ENCODE measurements around the gene AGAP3. TPM values are rescaled to one million over a fixed set of nuclear protein-coding genes. Genes with fewer than 3 reads are reported as not detected.

The AGAP3 gene
- total RNA-seq, 1 experiment from 2014 or later = 103 TPM

DNA sequence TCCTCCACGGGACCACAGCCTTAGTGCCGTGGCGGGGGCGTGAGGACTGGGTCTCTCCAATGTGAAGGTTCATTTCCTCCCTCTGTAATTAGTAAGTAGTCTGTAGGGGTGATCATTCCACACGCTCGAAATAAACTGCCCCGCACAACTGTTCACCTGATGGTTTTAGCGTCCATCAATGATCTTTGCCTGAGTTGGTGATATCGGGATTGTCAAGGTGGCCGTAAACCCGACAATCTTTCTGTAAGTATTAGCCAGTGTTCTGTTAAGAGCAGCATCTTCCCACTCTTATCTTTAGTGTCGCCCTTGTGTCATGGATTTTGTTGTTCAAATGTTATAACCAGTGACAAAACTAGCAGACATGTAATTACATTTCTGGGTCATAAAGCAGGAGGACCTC, 17.7 kb downstream of the AGAP3 start:
- ChIA-PET POLR2A (no interaction called here), CTCF (no interaction called here)
- Histone ChIP-seq H3K27me3 (ENCODE audit: control insufficient read depth, insufficient read depth, low read length) (no peaks in the 10 kb centered on the region), H3K4me1 (ENCODE audit: control insufficient read depth, insufficient read depth, low read length) (no peaks in the 10 kb centered on the region), H3K27ac (ENCODE audit: low read length) (no peak overlapping the region), H3K36me3 (ENCODE audit: control insufficient read depth, insufficient read depth, low read length) (no peaks in the 10 kb centered on the region), H3K9me3 (ENCODE audit: control insufficient read depth, insufficient read depth, low read depth, low read length) (no peaks in the 10 kb centered on the region), H3K4me3 (ENCODE audit: low read depth in 2 of 2, low read length in 2 of 2) (no peak overlapping the region)
- no peak for TF ChIP-seq TCF7L2 (IDR thresholded peaks at IDR 0.05; ENCODE audit: low read depth, low read length)
- TF ChIP-seq, protein P1, sequence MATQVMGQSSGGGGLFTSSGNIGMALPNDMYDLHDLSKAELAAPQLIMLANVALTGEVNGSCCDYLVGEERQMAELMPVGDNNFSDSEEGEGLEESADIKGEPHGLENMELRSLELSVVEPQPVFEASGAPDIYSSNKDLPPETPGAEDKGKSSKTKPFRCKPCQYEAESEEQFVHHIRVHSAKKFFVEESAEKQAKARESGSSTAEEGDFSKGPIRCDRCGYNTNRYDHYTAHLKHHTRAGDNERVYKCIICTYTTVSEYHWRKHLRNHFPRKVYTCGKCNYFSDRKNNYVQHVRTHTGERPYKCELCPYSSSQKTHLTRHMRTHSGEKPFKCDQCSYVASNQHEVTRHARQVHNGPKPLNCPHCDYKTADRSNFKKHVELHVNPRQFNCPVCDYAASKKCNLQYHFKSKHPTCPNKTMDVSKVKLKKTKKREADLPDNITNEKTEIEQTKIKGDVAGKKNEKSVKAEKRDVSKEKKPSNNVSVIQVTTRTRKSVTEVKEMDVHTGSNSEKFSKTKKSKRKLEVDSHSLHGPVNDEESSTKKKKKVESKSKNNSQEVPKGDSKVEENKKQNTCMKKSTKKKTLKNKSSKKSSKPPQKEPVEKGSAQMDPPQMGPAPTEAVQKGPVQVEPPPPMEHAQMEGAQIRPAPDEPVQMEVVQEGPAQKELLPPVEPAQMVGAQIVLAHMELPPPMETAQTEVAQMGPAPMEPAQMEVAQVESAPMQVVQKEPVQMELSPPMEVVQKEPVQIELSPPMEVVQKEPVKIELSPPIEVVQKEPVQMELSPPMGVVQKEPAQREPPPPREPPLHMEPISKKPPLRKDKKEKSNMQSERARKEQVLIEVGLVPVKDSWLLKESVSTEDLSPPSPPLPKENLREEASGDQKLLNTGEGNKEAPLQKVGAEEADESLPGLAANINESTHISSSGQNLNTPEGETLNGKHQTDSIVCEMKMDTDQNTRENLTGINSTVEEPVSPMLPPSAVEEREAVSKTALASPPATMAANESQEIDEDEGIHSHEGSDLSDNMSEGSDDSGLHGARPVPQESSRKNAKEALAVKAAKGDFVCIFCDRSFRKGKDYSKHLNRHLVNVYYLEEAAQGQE (IDR thresholded peaks at IDR 0.05; ENCODE audit: insufficient read depth in 1 of 2, low read depth in 2 of 2, low read length in 1 of 2) = no peak
- no peak for TF ChIP-seq POLR2AphosphoS5 (IDR thresholded peaks at IDR 0.05; ENCODE audit: low read depth, low read length)
- TF ChIP-seq SIN3A (IDR thresholded peaks at IDR 0.05; ENCODE audit: borderline replicate concordance, insufficient read depth, low read depth, low read length) = no peak
- no peak for TF ChIP-seq CTCF (IDR thresholded peaks at IDR 0.05)
- DNase-seq (ENCODE audit: low read depth, low spot score) (no peak), ATAC-seq (no peak)
- in situ Hi-C loops (cut with HindIII; ENCODE audit: low pct_unique_long_range_greater_than_20kb, low sequenced_read_pairs) = no loop called here
- BruUV-seq (replicated peaks) = no TSS peak
- intact Hi-C loops (cut with micrococcal nuclease; ENCODE audit: unreplicated experiment) = no loop called here

- in situ Hi-C loops (cut with HindIII; ENCODE audit: low pct_unique_long_range_greater_than_20kb, low sequenced_read_pairs) = no loop called here
- no peaks in the 10 kb centered on the region for H3K9me3 ChIP-seq (ENCODE audit: control insufficient read depth, insufficient read depth, low read depth, low read length)
- H3K27me3 ChIP-seq (ENCODE audit: control insufficient read depth, insufficient read depth, low read length) = no peaks in the 10 kb centered on the region
- TF ChIP-seq SIN3A (IDR thresholded peaks at IDR 0.05; ENCODE audit: borderline replicate concordance, insufficient read depth, low read depth, low read length) = no peak
- TF ChIP-seq, protein P1 (IDR thresholded peaks at IDR 0.05; ENCODE audit: insufficient read depth in 1 of 2, low read depth in 2 of 2, low read length in 1 of 2) = no peak
- H3K4me1 ChIP-seq (ENCODE audit: control insufficient read depth, insufficient read depth, low read length) = no peaks in the 10 kb centered on the region
- no peak overlapping the region for H3K27ac ChIP-seq (ENCODE audit: low read length)
- intact Hi-C loops (cut with micrococcal nuclease; ENCODE audit: unreplicated experiment) = no loop called here
- H3K4me3 ChIP-seq (ENCODE audit: low read depth in 2 of 2, low read length in 2 of 2) = no peak overlapping the region
- POLR2A ChIA-PET = no interaction called here
- CTCF ChIA-PET = no interaction called here
- H3K36me3 ChIP-seq (ENCODE audit: control insufficient read depth, insufficient read depth, low read length) = no peaks in the 10 kb centered on the region
- BruUV-seq (replicated peaks) = no TSS peak
- DNase-seq (ENCODE audit: low read depth, low spot score) = no peak
- no peak for ATAC-seq
These were observed 18.3 kb downstream of the AGAP3 start for GRCh38 chr7:151104411-151105235.

Measured in Panc1 (cell line).